OCI-LY7 (cell line): ENCODE results near the gene KIF5A.

ENCODE experiments used
- EZH2phosphoT487 ChIP-seq: fragments of 200-600 bp; sonication (generic); IDR thresholded peaks from 2 replicates; pipeline ENCODE4 v1.6.1; 2018; ENCODE audit warnings: low read depth, borderline replicate concordance, mild to moderate bottlenecking, mixed run types, antibody characterized with exemption, low read length, moderate library complexity, mixed read lengths
- TF ChIP-seq, protein P1 (sequence below): fragments of 200-600 bp; sonication (generic); conservative IDR thresholded peaks from 2 replicates; pipeline ENCODE4 v1.5.1; 2014; ENCODE audit warnings: mild to moderate bottlenecking, antibody characterized with exemption, low read length, moderate library complexity, mixed read lengths

DNA sequence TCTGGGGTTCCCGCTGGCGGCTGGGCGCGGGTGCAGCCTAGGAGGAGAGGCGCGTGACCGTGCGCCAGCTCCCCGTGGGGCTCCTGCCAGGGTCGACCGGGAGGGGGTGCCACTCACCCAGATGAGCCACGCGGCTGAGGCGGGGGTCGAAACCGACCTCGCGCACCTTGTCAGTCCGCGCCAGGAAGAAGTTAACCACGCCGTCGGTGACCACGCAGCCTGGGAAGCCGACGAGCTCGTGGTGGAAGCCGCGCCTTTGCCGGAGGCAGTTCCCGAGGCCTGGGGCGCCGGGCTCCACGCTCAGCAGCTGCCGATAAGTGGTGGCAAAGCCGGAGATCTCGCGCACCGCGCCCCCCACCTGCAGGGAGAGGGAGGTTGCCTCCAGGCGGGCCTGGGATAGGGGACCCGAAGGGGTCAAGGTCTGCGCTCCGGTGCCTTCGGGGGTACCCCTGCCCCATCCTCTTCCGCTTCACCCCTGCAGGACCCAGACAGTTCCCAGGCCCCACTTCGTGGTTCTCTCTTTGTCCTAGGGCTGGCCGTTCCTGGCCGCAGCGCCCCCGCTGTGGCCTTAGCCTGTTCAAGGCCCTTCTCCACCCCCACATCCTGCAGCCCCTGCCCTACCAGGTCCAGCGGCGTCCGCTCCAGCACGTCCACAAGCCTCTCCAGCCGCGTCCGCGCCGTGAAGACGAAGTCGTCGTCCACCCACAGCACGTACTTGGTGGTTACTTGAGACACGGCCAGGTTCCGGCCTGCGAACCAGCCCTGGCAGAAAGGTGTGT lies 77.8 kb downstream of the KIF5A start:
- TF ChIP-seq, protein P1, sequence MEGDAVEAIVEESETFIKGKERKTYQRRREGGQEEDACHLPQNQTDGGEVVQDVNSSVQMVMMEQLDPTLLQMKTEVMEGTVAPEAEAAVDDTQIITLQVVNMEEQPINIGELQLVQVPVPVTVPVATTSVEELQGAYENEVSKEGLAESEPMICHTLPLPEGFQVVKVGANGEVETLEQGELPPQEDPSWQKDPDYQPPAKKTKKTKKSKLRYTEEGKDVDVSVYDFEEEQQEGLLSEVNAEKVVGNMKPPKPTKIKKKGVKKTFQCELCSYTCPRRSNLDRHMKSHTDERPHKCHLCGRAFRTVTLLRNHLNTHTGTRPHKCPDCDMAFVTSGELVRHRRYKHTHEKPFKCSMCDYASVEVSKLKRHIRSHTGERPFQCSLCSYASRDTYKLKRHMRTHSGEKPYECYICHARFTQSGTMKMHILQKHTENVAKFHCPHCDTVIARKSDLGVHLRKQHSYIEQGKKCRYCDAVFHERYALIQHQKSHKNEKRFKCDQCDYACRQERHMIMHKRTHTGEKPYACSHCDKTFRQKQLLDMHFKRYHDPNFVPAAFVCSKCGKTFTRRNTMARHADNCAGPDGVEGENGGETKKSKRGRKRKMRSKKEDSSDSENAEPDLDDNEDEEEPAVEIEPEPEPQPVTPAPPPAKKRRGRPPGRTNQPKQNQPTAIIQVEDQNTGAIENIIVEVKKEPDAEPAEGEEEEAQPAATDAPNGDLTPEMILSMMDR: no peak
- TF ChIP-seq EZH2phosphoT487: no peak
